Measurements from ENCODE around the gene BEST2.
A peak's percentile ranks its signal among the peaks of the same experiment; 100 is the strongest.

BEST2 gene

DNA sequence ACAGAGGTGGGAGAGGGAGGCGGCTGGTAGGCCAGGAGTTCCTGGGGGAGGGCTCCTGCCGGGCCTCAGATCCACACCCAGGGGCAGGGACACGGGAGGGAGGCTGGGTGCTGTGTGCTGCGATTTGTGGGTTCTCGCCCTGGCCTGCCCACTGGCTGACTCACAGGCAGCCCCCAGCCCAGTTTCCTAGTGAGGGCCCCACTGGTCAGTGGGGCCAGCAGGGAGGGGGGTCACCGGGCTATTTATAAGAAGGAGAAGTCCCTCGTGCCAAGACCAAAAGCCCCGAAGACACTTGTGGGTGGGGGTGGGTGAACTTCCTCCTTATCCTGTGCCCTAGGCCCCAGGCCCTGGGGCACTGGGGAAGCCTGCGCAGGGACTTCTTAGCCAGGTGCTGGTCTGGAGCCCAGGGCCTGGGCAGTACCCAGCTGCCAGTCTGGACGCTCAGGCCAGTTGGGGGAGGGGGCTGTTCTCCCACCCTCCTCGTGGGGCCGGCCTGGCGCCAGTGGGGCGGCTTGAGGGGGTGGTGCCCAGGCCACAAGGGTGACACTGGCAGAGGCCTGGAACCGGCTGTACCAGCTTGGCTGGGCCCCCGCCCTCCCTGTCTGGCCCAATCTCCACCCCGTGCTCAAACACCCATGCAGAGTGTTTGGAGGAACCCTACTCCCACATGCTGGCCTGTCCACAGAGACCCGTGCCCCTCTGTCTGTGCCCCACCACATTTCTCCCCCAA lies 34.7 kb downstream of the BEST2 start:
- no peaks in the 10 kb centered on the region for H3K9me3 ChIP-seq
- no peak overlapping the region for H3K4me3 ChIP-seq (ENCODE audit: low read depth, low read length)
- TF ChIP-seq, protein P1, sequence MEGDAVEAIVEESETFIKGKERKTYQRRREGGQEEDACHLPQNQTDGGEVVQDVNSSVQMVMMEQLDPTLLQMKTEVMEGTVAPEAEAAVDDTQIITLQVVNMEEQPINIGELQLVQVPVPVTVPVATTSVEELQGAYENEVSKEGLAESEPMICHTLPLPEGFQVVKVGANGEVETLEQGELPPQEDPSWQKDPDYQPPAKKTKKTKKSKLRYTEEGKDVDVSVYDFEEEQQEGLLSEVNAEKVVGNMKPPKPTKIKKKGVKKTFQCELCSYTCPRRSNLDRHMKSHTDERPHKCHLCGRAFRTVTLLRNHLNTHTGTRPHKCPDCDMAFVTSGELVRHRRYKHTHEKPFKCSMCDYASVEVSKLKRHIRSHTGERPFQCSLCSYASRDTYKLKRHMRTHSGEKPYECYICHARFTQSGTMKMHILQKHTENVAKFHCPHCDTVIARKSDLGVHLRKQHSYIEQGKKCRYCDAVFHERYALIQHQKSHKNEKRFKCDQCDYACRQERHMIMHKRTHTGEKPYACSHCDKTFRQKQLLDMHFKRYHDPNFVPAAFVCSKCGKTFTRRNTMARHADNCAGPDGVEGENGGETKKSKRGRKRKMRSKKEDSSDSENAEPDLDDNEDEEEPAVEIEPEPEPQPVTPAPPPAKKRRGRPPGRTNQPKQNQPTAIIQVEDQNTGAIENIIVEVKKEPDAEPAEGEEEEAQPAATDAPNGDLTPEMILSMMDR (IDR thresholded peaks at IDR 0.05; ENCODE audit: low read depth, low read length) = no peak
- peaks cover 51% of the 10 kb centered on the region for H3K4me1 ChIP-seq
- H3K27me3 ChIP-seq = no peaks in the 10 kb centered on the region
- no peak for DNase-seq
- no peaks in the 10 kb centered on the region for H3K36me3 ChIP-seq

GRCh38 chr19:12786952-12787351 lies 35.4 kb downstream of the BEST2 start:
- TF ChIP-seq, protein P1 (IDR thresholded peaks at IDR 0.05; ENCODE audit: low read depth, low read length) = no peak
- H3K4me1 ChIP-seq = peaks cover 51% of the 10 kb centered on the region
- no peaks in the 10 kb centered on the region for H3K9me3 ChIP-seq
- H3K27me3 ChIP-seq = no peaks in the 10 kb centered on the region
- no peak for DNase-seq
- no peak overlapping the region for H3K4me3 ChIP-seq (ENCODE audit: low read depth, low read length)
- no peaks in the 10 kb centered on the region for H3K36me3 ChIP-seq

DNA sequence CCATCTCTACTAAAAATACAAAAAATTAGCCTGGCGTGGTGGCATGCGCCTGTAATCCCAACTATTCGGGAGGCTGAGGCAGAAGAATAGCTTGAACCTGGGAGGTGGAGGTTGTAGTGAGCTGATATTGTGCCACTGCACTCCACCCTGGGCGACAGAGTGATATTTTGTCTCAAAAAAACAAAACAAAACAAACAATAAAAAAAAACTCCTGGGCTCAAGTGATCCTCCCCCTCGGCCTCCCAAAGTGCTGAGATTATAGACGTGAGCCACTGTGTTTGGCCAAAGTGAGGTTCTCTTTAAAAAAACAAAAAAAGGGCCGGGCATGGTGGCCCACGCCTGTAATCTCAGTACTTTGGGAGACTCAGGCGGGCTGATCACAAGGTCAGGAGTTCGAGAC lies 35.9 kb downstream of the BEST2 start:
- Histone ChIP-seq H3K4me1 (peaks cover 47% of the 10 kb centered on the region), H3K4me3 (ENCODE audit: low read depth, low read length) (no peak overlapping the region), H3K9me3 (no peaks in the 10 kb centered on the region), H3K36me3 (no peaks in the 10 kb centered on the region), H3K27me3 (no peaks in the 10 kb centered on the region)
- DNase-seq = no peak
- TF ChIP-seq, protein P1 (IDR thresholded peaks at IDR 0.05; ENCODE audit: low read depth, low read length) = no peak

DNA sequence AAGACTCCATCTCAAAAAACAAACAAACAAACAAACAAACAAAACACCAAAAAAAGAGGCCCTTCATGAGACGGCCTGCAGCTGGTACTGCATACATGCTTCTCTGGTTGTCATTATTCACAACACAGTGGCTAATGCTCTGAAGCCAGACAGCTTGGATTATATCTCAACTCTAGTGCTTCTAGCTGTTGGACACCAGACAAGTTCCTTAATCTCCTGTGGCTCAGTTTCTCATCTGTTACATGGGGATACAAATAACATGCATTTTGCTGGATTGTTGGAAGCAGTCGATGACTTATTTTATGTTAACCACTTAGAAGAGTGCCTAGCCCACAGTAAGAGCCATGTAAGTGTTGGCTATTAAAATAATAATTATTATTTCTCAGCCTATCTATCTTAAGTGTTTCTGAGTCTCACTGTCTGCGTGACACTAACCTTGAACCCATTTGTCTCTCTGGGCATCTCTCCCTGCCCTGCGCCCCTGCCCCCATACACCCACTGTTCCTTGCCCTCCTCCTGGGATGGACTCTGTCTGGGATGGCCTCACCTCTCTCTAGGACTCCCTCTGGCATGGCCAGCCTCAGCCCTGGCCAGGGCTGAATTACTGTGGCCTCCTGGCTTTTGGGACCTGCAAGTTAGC lies 36.6 kb downstream of the BEST2 start:
- Histone ChIP-seq H3K36me3 (no peaks in the 10 kb centered on the region; the same call in 1 of the 2 replicates), H3K9me3 (no peaks in the 10 kb centered on the region), H3K4me3 (ENCODE audit: low read depth, low read length) (peak overlapping the region; percentile 39), H3K4me1 (peaks cover 47% of the 10 kb centered on the region), H3K27me3 (no peaks in the 10 kb centered on the region)
- TF ChIP-seq, protein P1 (IDR thresholded peaks at IDR 0.05; ENCODE audit: low read depth, low read length) = no peak
- DNase-seq = no peak

DNA sequence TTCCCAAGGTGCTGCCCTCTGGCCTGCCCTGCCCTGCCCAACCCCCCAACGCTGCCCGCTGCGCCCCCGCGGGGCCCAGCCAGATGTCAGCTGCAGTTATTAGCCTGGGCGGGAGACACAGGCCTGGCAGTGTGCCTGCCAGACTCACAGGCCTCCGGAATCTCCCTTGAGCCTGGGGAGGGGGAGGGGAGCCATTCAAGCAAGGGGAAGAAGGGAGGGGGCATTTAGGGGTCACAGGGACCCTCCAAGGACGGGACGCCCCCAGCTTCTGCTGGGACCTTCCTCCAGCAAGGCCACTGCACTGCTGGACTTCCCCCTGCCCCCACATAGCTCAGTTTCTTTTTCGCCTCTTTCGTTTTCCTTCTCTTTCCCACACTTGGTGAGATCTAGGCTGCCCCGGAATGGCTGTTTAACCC lies 37.1 kb downstream of the BEST2 start:
- H3K4me3 ChIP-seq (ENCODE audit: low read depth, low read length) = peak overlapping the region; percentile 39
- TF ChIP-seq, protein P1 (IDR thresholded peaks at IDR 0.05; ENCODE audit: low read depth, low read length) = no peak
- DNase-seq = peak; percentile 93
- no peaks in the 10 kb centered on the region; the same call in 1 of the 2 replicates for H3K36me3 ChIP-seq
- no peaks in the 10 kb centered on the region for H3K9me3 ChIP-seq
- no peaks in the 10 kb centered on the region for H3K27me3 ChIP-seq
- peaks cover 43% of the 10 kb centered on the region for H3K4me1 ChIP-seq

Data from BE2C (cell line).